GM19239 (cell line): Measurements from ENCODE around the gene SLC25A44.
"Not testable (repeated sequence)": the region's sequence is repeated elsewhere in the genome, so short reads cannot be mapped to it uniquely, and the experiment has no call there.

Experiments
- DNase-seq: peaks from one replicate; pipeline ENCODE4 v3.0.0; 2011; ENCODE audit warnings: low spot score; ENCODE audit not compliant: insufficient read length
- FAIRE-seq: peaks from 2 replicates; lab custom pipeline; 2011; peaks lifted over from hg19 to GRCh38; lab: Jason Lieb, UNC

SLC25A44 gene

DNA sequence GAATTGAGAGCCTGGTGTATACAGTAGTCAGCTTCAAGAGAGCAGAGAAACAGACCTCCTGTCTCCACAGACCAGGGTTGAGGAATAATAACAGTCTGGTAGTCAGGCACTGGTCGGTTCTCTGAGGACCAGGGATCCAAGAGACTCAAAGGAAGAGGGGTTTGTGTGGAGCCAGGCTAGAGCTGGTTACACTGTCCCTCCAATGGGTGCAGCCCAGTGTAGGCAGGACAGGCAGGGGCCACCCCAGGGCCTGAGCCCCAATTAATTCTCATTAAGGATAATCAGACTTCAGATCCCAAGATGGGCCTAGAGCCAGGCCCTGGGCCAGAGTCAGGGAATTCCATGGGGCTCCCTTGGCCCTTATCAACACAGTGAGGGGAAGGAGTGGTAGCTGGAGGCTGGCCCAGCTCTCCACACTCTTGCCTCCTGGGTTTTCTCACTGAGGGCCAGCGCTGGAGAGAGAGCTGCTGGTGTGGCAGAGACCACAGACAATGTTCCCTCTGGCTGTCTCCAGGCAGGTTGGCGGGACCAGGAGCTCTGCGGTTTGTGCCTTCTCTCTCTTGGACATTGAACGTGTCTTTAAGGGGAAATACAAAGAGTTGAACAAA lies 31.4 kb upstream of the SLC25A44 start:
- FAIRE-seq (no peak), DNase-seq (no peak)

DNA sequence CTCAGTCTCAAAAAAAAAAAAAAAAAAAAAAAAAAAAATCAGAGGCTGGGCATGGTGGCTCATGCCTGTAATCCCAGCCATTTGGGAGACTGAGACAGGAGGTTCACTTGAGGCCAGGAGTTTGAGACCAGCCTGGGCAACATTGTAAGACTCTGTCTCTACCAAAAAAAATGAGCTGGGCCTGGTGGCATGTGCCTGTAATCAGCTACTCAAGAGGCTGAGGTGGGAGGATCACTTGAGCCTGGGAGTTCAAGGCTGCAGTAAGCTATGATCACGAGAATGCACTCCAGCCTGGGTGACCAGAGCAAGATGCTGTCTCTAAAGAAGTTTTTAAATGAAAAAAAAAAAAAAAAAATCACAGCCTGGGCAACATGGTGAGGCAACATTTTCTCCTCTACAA lies 30.2 kb upstream of the SLC25A44 start:
- no peak for DNase-seq
- FAIRE-seq, result no peak

DNA sequence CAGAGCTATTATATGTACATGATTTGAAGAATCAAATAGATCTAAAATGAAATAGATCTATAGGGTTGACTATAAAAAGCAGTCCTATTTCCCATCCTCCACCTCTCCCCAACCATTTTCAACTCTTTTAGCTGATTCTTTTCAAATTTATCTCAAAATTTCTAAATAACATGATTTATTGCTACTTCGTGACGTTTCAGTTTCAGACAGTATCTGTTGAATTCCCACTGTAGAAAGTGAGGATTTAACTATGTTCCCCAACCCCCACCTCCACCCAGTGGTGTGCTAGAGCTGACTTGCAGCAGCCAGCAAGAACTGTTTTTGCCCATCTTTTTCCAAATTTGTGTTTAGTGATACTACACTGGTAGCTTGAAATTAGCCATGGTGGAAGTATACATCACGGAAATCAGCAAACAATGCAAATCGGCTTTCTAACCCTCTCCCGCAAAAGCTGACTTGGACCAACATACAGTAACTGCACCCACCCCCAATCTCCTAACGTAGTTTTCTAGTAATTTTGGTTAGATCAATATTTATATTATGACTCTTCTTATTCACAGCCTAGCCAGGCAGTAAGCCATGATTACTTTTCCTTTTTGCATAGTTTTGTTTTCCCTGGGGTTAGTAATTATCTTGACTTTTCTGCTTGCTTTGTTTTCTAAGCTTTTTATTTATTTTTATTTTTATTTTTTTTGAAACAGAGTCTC lies 29.6 kb upstream of the SLC25A44 start:
- FAIRE-seq (no peak), DNase-seq (no peak)

DNA sequence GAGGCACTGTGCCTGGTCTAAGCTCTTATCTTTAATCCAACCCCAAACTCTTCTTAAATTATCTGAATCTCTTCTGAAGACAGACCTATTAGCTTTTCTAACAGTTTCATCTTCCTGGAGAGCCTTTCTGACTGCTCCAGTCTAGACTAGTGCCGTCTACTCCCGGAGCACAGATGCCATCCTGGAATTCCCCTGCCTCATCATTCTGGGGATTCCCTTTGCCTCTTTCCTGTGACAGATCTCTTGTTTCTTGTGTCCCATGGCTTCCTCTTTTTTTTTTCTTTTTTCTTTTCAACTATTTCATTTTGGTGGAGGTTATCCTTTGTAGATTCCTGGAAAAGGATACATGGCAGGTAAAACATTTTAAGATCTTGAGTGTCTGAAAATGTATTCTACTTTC lies 28.8 kb upstream of the SLC25A44 start:
- DNase-seq, result no peak
- FAIRE-seq, result no peak

DNA sequence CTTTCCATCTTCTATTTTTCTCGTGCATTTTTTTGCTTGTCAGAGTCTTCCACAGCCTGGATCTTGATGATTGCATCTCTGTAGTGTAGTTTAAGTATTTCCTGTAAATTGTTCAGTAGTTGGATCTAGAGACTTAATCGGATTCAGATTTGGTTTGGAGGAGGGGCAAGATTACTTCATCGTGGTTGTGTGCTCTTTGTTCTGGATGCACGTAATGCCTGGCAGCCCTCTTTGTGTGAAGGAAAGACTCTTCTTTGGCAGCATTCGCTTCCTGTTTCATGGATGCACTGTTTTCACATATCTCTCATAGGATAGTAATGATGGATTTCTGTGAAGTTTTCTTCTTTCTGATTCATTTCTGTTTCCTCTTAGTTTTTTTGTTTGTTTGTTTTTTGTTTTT lies 26.4 kb upstream of the SLC25A44 start:
- no peak for DNase-seq
- FAIRE-seq, result no peak

DNA sequence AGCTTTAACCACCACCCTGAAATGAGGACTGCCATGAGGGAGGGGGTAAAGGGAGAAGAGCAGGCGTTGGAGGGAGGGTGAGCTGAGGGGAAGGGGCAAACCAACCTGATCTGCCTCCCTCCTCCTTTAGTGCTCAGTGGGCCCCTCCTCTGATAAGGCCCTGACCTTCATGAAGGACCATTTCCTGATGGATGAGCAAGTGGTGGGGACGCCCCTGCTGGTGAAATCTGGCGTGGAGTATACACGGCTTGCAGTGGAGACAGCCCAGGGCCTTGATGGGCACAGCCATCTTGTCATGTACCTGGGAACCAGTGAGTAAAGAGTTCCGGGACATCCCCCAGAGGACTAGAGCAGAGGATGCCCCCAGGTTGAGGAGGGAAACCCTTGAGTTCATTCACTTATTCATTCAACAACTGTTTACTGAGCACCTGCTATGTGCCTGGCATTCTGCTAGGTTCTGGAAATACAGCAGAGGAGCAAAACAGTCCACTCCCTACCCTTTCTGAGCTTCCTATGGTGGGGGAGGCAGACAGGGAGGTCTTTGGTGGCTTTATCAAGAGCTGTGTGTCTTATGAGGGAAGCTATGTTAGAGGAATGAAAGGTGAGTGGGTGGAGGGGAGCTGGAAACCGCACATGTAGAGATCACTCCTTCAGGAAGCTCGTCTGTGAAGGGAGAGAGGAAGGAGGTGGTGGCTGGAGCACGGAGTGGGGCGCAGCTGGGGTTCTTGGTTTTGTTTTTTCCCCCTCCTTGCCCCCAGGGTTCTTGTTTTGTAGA lies 21.0 kb upstream of the SLC25A44 start:
- DNase-seq (no peak), FAIRE-seq (no peak)

DNA sequence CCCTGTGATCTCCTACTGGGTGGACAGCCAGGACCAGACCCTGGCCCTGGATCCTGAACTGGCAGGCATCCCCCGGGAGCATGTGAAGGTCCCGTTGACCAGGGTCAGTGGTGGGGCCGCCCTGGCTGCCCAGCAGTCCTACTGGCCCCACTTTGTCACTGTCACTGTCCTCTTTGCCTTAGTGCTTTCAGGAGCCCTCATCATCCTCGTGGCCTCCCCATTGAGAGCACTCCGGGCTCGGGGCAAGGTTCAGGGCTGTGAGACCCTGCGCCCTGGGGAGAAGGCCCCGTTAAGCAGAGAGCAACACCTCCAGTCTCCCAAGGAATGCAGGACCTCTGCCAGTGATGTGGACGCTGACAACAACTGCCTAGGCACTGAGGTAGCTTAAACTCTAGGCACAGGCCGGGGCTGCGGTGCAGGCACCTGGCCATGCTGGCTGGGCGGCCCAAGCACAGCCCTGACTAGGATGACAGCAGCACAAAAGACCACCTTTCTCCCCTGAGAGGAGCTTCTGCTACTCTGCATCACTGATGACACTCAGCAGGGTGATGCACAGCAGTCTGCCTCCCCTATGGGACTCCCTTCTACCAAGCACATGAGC lies 17.2 kb upstream of the SLC25A44 start:
- FAIRE-seq (no peak), DNase-seq (no peak)

DNA sequence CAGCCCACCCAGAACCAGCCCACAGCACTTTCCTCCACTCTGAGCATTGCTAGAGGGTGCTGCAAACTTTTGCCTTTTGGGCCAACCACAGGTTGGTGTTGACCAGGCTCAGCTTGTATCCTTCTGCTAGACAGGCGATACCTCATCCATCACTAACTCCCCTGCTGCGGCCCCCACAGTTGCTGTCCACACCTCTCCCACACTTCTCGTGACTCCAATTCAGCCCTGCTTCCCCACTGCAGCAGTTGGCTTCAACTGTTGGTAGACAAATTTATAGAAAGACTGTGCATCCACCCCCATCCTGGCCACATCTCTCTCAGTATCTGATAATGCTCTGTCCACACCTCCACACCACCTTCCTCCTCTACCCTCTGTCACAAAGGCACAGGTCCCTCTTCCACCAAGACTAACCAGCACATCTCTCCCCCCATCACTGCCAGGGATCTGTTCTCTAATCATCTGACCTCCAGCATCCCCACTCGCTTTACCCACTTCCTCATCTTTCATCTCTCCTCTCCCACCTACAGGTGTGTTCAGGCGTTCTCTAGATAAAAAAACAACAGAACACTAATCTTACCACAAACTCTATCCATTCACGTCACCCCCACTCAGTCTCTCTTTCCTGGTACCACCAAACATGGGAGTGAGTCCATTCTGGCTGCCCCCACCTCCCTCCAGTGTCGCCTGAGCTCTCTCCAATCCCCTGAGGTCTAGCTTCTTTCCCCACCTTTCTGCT lies 15.8 kb upstream of the SLC25A44 start:
- FAIRE-seq (no peak), DNase-seq (no peak)

DNA sequence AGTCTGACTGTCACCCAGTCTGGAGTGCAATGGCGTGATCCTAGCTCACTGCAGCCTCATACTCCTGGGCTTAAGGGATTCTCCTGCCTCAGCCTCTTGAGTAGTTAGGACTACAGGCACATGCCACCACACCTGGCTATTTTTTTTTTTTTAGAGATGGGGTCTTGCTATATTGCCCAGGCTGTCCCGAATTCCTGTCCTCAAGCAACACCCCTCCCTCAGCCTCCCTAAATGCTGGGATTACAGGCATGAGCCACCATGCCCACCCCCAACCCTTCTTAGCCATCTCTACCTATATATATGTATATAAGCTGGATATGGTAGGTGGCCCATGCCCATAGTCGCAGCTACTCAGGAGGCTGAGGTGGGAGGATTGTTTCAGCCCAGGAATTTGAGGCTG lies 13.4 kb upstream of the SLC25A44 start:
- FAIRE-seq, result no peak
- DNase-seq, result no peak

DNA sequence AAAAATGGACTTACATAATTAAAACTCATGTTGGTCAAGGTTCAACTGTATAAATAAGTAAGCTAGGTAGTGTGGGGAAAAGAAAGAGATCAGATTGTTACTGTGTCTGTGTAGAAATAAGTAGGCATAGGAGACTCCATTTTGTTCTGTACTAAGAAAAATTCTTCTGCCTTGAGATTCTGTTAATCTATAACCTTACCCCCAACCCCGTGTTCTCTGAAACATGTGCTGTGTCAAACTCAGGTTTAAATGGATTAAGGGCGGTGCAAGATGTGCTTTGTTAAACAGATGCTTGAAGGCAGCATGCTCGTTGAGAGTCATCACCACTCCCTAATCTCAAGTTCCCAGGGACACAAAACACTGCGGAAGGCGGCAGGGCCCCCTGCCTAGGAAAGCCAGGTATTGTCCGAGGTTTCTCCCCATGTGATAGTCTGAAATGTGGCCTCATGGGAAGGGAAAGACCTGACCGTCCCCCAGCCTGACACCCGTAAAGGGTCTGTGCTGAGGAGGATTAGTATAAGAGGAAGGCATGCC lies 12.4 kb upstream of the SLC25A44 start:
- DNase-seq, FAIRE-seq: not testable (repeated sequence)

DNA sequence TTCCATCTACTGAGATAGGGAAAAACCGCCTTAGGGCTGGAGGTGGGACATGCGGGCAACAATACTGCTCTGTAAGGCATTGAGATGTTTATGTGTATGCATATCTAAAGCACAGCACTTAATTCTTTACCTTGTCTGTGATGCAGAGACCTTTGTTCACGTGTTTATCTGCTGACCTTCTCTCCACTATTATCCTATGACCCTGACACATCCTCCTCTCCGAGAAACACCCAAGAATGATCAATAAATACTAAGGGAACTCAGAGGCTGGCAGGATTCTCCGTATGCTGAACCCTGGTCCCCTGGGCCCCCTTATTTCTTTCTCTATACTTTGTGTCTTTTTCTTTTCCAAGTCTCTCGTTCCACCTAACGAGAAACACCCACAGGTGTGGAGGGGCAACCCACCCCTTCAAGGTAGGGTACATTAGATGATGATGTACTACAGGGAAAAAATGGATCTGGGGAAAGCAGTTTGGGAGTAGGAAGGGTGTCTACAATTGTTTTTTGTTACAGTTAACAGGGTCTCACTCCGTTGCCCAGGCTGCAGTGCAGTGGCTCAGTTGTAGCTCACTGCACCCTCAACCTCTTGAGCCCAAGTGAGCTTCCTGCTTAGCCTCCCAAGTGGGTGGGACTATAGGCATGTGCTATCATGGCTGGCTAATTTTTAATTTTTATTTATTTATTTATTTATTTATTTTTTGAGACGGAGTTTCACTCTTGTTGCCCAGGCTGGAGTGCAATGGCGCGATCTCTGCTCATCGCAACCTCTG lies 11.7 kb upstream of the SLC25A44 start:
- not testable (repeated sequence) for DNase-seq, FAIRE-seq

DNA sequence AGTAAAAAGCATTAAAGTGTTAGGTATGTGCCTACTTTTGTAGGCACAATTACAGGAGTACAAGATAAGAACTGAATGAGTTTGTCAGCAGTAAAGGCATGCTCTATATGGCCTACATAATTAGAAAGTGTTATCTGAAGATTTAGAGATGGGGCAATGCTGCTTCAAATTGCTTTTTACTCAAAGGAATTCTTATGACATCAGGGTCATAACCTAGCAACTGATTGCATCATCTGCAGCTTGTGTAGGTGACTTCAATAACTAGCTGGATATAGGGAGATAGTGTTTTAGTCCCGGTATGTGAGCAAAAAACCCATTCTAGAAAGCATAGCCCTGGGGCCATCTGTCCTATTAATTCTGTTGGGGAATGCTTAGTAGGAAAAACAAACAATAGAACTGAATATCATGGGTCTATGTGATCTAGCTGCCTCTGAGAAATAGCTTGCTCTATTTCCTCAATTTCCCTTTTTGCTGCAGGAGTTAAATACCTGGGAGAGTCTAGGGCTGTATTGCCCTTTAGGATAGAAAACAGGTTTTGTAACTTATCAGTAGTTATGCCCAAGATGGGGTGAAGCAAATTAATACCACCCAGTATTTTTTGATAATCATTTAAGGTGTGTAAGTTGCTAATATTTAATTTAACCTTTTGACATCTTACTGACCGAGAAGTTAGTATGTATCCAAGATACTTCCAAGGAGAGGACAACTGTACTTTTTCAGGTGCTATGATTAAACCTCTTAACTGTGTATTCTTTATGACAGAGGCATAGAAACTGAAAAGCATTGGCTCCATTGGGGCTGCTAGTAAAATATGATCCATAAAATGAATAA lies 7.3 kb upstream of the SLC25A44 start:
- DNase-seq, FAIRE-seq: not testable (repeated sequence)

DNA sequence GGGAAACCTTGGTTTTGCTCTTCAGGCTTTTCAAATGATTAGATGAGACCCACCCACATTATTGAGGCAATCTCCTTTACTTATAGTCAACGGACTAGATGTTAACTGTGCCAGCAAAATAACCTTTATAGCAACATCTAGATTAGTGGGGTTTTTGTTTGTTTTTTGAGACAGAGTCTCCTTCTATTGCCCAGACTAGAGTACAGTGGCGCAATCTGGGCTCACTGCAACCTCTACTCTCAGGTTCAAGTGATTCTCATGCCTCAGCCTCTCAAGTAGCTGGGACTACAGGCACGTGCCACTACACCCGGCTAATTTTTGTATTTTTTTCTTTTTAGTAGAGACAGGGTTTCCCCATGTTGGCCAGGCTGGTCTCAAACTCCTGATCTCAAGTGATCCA lies 3.6 kb upstream of the SLC25A44 start:
- not testable (repeated sequence) for FAIRE-seq, DNase-seq

DNA sequence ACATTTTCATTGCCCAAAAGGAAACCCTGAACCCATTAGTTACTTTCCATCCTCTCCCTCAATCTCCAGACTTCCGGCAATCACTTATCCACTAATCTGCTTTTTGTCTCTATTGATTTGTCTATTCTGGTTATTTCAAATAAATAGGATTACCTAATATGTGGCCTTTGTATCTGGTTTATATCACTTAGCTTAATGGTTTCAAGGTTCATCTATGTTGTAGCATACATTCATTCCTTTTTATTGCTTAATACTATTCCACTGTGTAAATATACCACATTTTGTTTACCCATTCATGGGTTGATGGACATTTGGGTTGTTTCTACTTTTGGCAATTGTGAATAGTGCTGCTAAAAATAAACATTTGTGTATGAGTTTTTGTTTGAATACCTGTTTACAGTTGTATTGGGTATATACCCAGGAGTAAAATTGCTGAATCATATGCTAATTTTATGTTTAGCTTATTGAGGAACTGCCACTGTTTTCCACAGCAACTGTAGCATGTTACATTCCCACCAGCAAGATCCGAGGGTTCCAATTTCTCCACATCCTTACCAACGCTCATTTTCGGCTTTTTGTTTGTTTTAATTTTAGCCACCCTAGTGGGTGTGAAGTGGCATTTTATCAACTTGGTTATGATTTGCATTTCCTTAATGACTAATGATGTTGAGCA lies 2.5 kb upstream of the SLC25A44 start:
- DNase-seq (no peak), FAIRE-seq (no peak)

DNA sequence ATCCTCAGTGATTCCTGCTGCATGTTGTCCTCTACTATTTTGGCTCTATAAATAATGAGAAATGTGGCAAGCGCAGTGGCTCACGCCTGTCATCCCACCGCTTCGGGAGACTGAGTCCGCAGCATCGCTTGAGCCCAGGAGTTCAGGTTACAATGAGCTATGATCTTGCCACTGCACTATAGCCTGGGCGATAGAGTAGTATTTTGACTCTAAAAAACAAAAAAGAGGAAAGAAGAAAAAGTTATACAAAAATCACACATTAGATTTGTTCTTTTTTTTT lies 756 bp upstream of the SLC25A44 start:
- no peak for DNase-seq
- FAIRE-seq, result no peak

DNA sequence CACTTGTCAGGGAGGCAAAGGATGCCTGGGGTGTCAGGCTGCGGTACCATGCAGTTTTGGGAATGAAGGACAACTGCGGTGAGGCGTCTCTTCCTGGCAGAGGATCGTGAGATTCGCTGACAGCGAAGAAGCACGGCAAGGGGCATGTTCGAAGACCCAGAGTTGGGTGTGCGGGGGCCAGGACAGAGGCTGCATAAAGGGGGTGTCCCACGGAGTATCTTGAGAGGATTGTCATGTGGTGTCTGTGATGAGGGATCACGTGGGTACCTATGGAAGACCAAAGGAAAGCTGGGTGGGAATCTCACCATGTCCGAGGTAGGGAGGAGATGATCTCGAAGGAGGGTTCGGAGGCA lies 372 bp downstream of the SLC25A44 start:
- FAIRE-seq (no peak), DNase-seq (no peak)

DNA sequence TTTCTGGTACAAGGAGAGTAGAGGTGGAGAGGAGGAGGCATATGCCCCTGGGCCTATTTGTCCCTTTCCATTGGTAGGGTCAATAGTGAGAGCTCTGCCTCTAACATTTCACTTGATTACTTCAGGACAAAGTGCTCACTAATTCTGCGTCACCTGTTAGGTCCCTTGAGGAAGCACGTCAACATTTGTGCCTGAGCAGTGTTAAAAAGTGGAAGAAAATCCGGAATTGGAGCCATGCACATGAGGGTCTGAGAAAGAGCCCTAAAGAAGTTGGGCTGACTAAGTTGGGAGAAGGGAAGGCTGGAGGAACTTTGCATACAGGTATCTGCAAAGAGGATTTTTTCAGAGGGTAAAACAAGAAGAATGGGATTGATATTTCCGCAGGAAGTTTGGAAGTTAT lies 1.9 kb downstream of the SLC25A44 start:
- FAIRE-seq, result no peak

DNA sequence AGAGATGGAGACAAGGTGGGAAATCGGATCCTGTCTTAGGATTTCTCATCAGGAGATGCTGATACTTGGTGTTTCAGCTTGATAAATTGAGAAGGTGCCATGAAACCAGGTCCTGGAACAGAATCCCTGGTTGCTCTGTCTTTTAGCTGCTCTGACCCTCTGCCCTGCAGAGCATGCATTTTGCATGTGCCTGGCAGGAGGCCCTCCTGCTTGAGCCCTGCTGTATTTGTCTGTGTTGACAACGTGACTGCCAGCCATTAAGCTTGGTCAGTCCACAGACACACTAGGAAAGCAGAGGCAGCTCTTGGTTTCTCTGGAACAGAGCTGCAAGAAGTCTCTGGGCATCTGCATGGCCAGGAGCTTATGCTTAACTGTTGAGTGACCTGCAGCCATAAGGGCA lies 2.5 kb downstream of the SLC25A44 start:
- DNase-seq, result no peak
- no peak for FAIRE-seq

More for the DNA sequence above, 1.9 kb downstream of the SLC25A44 start:
- no peak for DNase-seq
